DND-41 (cell line): ENCODE measurements around the gene GEMIN7.

Experiments used
- ATAC-seq: fragments of 200-7000 bp; cut with Tn5 transposase; 3 replicates; pipeline ENCODE4 v1.9.1; 2021; ENCODE audit warnings: low read depth; ENCODE audit not compliant: insufficient read depth
- DNase-seq: peaks from one replicate; pipeline ENCODE4 v3.0.0-alpha.2; 2020
- H2AFZ ChIP-seq: 2 replicates; pipeline ENCODE4 v1.6.0; 2012; ENCODE audit warnings: low read depth, low read length
- H3K27ac ChIP-seq: 2 replicates; pipeline ENCODE4 v1.5.1; 2012; ENCODE audit warnings: low read length, inconsistent platforms
- H3K27me3 ChIP-seq: fragments of 200-600 bp; sonication (generic); 2 replicates; pipeline ENCODE4 v1.6.0; 2012; ENCODE audit warnings: low read length, mild to moderate bottlenecking, inconsistent platforms; ENCODE audit not compliant: insufficient read depth, poor library complexity
- H3K36me3 ChIP-seq: 2 replicates; pipeline ENCODE4 v1.5.1; 2012; ENCODE audit warnings: low read length, inconsistent platforms; ENCODE audit not compliant: insufficient read depth
- H3K4me1 ChIP-seq: 2 replicates; pipeline ENCODE4 v1.5.1; 2012; ENCODE audit warnings: mild to moderate bottlenecking, low read length; ENCODE audit not compliant: insufficient read depth
- H3K4me2 ChIP-seq: 2 replicates; pipeline ENCODE4 v1.6.0; 2012; ENCODE audit warnings: mild to moderate bottlenecking, moderate library complexity, low read length, inconsistent platforms; ENCODE audit not compliant: insufficient read depth
- H3K4me3 ChIP-seq, 2 experiments: fragments of 200-600 bp in 1 of 2; shearing (Covaris generic) in 1 of 2; 2 replicates each; pipeline ENCODE4 v1.5.1; 2012 to 2016; ENCODE audit warnings: inconsistent platforms in 2 of 2, low read length in 2 of 2, mild to moderate bottlenecking in 2 of 2, low read depth in 1 of 2, moderate library complexity in 1 of 2
- H3K79me2 ChIP-seq: 2 replicates; pipeline ENCODE4 v1.6.0; 2012; ENCODE audit warnings: low read length, inconsistent platforms; ENCODE audit not compliant: insufficient read depth
- H3K9ac ChIP-seq: 2 replicates; pipeline ENCODE4 v1.6.0; 2012; ENCODE audit warnings: low read depth, mild to moderate bottlenecking, inconsistent platforms, low read length, moderate library complexity
- H3K9me3 ChIP-seq: 2 replicates; pipeline ENCODE4 v1.5.1; 2012; ENCODE audit warnings: low read length, moderate library complexity, mild to moderate bottlenecking, inconsistent platforms; ENCODE audit not compliant: insufficient read depth, severe bottlenecking
- H4K20me1 ChIP-seq: 2 replicates; pipeline ENCODE4 v1.6.0; 2012; ENCODE audit warnings: low read length; ENCODE audit not compliant: insufficient read depth
- EZH2 ChIP-seq: IDR thresholded peaks from 3 replicates; pipeline ENCODE4 v1.6.1; 2012; ENCODE audit warnings: borderline replicate concordance, low read depth, mild to moderate bottlenecking, moderate library complexity, low read length, inconsistent platforms; ENCODE audit not compliant: severe bottlenecking
- TF ChIP-seq, protein P1 (sequence below): IDR thresholded peaks from 2 replicates; pipeline ENCODE4 v1.5.1; 2012; ENCODE audit warnings: borderline replicate concordance, low read length, moderate library complexity, mild to moderate bottlenecking; ENCODE audit not compliant: poor library complexity, severe bottlenecking; ENCODE audit errors: extremely low read depth

GEMIN7 gene

DNA sequence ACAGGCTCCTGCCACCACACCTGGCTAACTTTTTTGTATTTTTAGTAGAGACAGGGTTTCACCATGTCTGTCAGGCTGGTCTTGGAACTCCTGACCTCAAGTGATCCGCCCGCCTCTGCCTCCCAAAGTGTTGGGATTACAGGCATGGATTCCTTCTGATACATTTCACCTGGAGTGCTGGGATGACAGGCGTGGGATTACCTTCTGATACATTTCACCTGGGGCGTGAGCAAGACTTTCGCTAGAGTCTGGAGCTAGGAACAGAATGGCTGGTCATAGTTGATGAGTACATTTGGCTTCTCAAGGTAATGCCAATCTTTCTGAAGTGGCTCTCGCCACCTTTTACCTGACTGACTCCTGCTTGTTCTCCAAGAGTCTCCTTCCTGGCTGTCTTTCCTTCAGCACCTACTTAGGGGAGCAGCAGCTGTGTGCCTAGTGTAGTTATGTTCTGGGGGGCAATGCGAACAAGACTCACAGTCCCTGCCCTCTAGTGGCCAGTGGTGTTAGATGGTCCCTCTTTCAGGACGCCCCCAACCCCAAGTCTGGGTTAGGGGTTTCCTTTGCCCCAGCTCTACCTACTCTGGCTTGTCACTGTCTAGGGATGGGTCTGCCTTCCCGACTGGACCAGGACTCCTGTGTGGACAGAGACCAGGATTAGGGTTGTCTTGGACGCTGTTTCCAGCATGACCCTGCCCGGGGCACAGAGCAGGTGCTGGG, 33.2 kb downstream of the GEMIN7 start:
- DNase-seq (no peak), ATAC-seq (no peak)
- Histone ChIP-seq H3K4me3 (no peak overlapping the region), H3K36me3 (peaks cover 8% of the 10 kb centered on the region; the same call in 1 of the 2 replicates), H3K4me1 (peaks cover 24% of the 10 kb centered on the region), H3K79me2 (peaks cover 91% of the 10 kb centered on the region), H3K9me3 (no peaks in the 10 kb centered on the region), H3K27me3 (no peaks in the 10 kb centered on the region), H3K9ac (no peak overlapping the region), H3K27ac (no peak overlapping the region), H4K20me1 (peaks cover 86% of the 10 kb centered on the region), H3K4me2 (no peak overlapping the region), H2AFZ (no peak overlapping the region)
- TF ChIP-seq, protein P1, sequence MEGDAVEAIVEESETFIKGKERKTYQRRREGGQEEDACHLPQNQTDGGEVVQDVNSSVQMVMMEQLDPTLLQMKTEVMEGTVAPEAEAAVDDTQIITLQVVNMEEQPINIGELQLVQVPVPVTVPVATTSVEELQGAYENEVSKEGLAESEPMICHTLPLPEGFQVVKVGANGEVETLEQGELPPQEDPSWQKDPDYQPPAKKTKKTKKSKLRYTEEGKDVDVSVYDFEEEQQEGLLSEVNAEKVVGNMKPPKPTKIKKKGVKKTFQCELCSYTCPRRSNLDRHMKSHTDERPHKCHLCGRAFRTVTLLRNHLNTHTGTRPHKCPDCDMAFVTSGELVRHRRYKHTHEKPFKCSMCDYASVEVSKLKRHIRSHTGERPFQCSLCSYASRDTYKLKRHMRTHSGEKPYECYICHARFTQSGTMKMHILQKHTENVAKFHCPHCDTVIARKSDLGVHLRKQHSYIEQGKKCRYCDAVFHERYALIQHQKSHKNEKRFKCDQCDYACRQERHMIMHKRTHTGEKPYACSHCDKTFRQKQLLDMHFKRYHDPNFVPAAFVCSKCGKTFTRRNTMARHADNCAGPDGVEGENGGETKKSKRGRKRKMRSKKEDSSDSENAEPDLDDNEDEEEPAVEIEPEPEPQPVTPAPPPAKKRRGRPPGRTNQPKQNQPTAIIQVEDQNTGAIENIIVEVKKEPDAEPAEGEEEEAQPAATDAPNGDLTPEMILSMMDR = peak; percentile 10
- no peak for TF ChIP-seq EZH2

DNA sequence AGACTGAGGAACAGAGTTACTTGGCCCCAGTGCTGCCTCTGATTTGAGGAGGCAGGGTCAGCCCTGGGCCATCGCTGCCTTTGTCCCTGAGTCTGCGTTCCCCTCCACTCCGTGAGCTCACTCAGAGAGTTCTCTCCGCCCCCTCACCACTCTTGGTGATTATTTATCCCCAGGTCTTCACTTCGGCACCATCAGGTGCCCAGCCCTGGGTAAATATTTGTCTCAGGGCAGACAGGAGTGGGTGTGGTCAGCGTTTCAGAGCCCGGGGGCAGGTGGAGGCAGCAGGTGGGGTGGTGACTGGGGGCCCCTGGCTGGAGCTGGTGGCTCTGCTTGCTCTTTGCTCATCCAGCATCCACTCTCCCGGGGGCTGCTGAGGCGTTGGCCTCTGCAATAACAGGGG, 34.6 kb downstream of the GEMIN7 start:
- H3K36me3 ChIP-seq = peaks cover 8% of the 10 kb centered on the region; the same call in 1 of the 2 replicates
- no peak overlapping the region for H2AFZ ChIP-seq
- H3K79me2 ChIP-seq = peaks cover 91% of the 10 kb centered on the region
- H3K4me3 ChIP-seq = no peak overlapping the region
- ATAC-seq (no peak), DNase-seq (no peak)
- H3K4me1 ChIP-seq = peaks cover 32% of the 10 kb centered on the region
- H3K4me2 ChIP-seq = no peak overlapping the region
- TF ChIP-seq, protein P1 = no peak
- TF ChIP-seq EZH2 = no peak
- H3K9ac ChIP-seq = no peak overlapping the region
- H3K9me3 ChIP-seq = no peaks in the 10 kb centered on the region
- H3K27me3 ChIP-seq = no peaks in the 10 kb centered on the region
- no peak overlapping the region for H3K27ac ChIP-seq
- H4K20me1 ChIP-seq = peaks cover 90% of the 10 kb centered on the region

DNA sequence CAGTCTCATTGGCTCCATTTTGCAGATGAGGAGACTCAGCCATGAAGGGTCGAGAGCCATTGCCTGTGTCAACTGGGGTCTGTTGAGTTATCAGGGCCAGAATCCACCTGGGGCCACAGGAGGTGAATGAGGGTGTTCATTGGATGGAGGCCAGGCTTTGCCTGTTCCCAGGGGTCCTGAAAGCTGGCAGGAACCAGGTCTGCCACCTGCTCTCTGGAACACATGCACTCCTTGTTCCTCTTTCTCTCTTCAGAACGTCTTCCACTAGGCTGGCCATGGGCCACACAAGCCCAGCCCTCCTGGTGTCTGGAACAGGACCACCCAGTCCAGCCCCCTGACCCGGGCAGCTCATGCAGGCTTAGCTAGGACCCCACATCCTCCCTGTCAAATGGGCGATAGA, 35.1 kb downstream of the GEMIN7 start:
- H3K9me3 ChIP-seq = no peaks in the 10 kb centered on the region
- peaks cover 91% of the 10 kb centered on the region for H3K79me2 ChIP-seq
- ATAC-seq = no peak
- peaks cover 32% of the 10 kb centered on the region for H3K4me1 ChIP-seq
- no peaks in the 10 kb centered on the region for H3K27me3 ChIP-seq
- no peak overlapping the region for H2AFZ ChIP-seq
- no peak overlapping the region for H3K4me3 ChIP-seq
- TF ChIP-seq EZH2 = no peak
- TF ChIP-seq, protein P1 = no peak
- peaks cover 88% of the 10 kb centered on the region for H4K20me1 ChIP-seq
- H3K9ac ChIP-seq = no peak overlapping the region
- no peak overlapping the region for H3K4me2 ChIP-seq
- H3K36me3 ChIP-seq = peaks cover 7% of the 10 kb centered on the region; the same call in 1 of the 2 replicates
- DNase-seq = no peak
- no peak overlapping the region for H3K27ac ChIP-seq
